IMR-90 (cell line): ENCODE measurements around the gene SLC12A8. TPM values are rescaled to one million over a fixed set of nuclear protein-coding genes. Genes with fewer than 3 reads are reported as not detected.
A peak's percentile ranks its signal among the peaks of the same experiment; 100 is the strongest.

ENCODE experiments used
- ATAC-seq: fragments of 200-7000 bp; cut with Tn5 transposase; 2 replicates; pipeline ENCODE4 v1.9.1; 2020; ENCODE audit warnings: low read depth, mild to moderate bottlenecking, moderate library complexity
- BruUV-seq: library from RNA; stranded (reverse); fragments of 400-500 nt; replicated peaks from 2 replicates; lab custom pipeline; 2021; lab: Mats Ljungman, UMichigan
- CTCF ChIA-PET: fragments of 300-600 bp; formaldehyde crosslinking; extraction: SDS; loops from one replicate; lab custom pipeline; 2021; ENCODE audit warnings: antibody characterized with exemption; lab: Yijun Ruan, JAX
- POLR2A ChIA-PET: fragments of 300-600 bp; sonication (Branson Sonifier 250); formaldehyde crosslinking; loops from one replicate; lab custom pipeline; 2022; ENCODE audit warnings: antibody characterized with exemption; ENCODE audit not compliant: unreplicated experiment; lab: Charles Lee
- DNase-seq: peaks from one replicate; pipeline ENCODE4 v3.0.0; 2013
- H2AFZ ChIP-seq: replicated peaks from 2 replicates; pipeline ENCODE3; 2013; ENCODE audit warnings: low read length, mild to moderate bottlenecking; ENCODE audit not compliant: poor library complexity
- H2AK5ac ChIP-seq: 2 replicates; pipeline ENCODE4 v1.6.1; 2013; ENCODE audit warnings: low read depth, low read length, inconsistent platforms
- H2AK9ac ChIP-seq: replicated peaks from 2 replicates; pipeline ENCODE3; 2013; ENCODE audit warnings: mild to moderate bottlenecking, low read depth, low read length, moderate library complexity; ENCODE audit not compliant: poor library complexity
- H2BK120ac ChIP-seq: 2 replicates; pipeline ENCODE4 v1.6.1; 2013; ENCODE audit warnings: low read depth, low read length, inconsistent platforms
- H2BK15ac ChIP-seq: 3 replicates; pipeline ENCODE4 v1.6.1; 2013; ENCODE audit warnings: low read depth, low read length, inconsistent platforms
- H2BK20ac ChIP-seq: 2 replicates; pipeline ENCODE4 v1.6.1; 2013; ENCODE audit warnings: low read depth, mild to moderate bottlenecking, inconsistent platforms, low read length, moderate library complexity
- H2BK5ac ChIP-seq: 2 replicates; pipeline ENCODE4 v1.6.1; 2013; ENCODE audit warnings: mild to moderate bottlenecking, low read depth, low read length, inconsistent platforms; ENCODE audit not compliant: poor library complexity, severe bottlenecking
- H3K14ac ChIP-seq: replicated peaks from 2 replicates; pipeline ENCODE4 v1.6.1; 2013; ENCODE audit warnings: low read depth, low read length, inconsistent platforms
- H3K18ac ChIP-seq: 2 replicates; pipeline ENCODE4 v1.6.1; 2013; ENCODE audit warnings: low read depth, low read length, control low read depth
- H3K23ac ChIP-seq: 2 replicates; pipeline ENCODE4 v1.6.1; 2013; ENCODE audit warnings: low read depth, low read length, inconsistent platforms
- H3K27ac ChIP-seq: 2 replicates; pipeline ENCODE4 v1.5.1; 2013; ENCODE audit warnings: mild to moderate bottlenecking, control low read depth, low read length; ENCODE audit not compliant: insufficient read depth
- H3K27me3 ChIP-seq: 2 replicates; pipeline ENCODE4 v1.6.1; 2013; ENCODE audit warnings: low read length; ENCODE audit not compliant: control insufficient read depth, insufficient read depth
- H3K36me3 ChIP-seq: 2 replicates; pipeline ENCODE4 v1.6.1; 2013; ENCODE audit warnings: low read length, mixed read lengths; ENCODE audit not compliant: control insufficient read depth, insufficient read depth
- H3K4ac ChIP-seq: 2 replicates; pipeline ENCODE4 v1.6.1; 2013; ENCODE audit warnings: low read depth, low read length, inconsistent platforms
- H3K4me1 ChIP-seq: 2 replicates; pipeline ENCODE4 v1.6.1; 2013; ENCODE audit warnings: low read length, mixed read lengths; ENCODE audit not compliant: control insufficient read depth, insufficient read depth
- H3K4me2 ChIP-seq: 2 replicates; pipeline ENCODE4 v1.6.1; 2013; ENCODE audit warnings: low read depth, mild to moderate bottlenecking, control low read depth, low read length, moderate library complexity
- H3K4me3 ChIP-seq: 2 replicates; pipeline ENCODE4 v1.5.1; 2013; ENCODE audit warnings: low read depth, mild to moderate bottlenecking, control low read depth, low read length, moderate library complexity; ENCODE audit not compliant: insufficient read depth
- H3K56ac ChIP-seq: 2 replicates; pipeline ENCODE4 v1.6.1; 2013; ENCODE audit warnings: low read length, inconsistent platforms; ENCODE audit not compliant: insufficient read depth; ENCODE audit errors: extremely low read depth
- H3K79me1 ChIP-seq, 2 experiments: 2 replicates each; pipeline ENCODE4 v1.6.1; 2013; ENCODE audit warnings: low read length in 2 of 2, inconsistent platforms in 1 of 2, low read depth in 1 of 2
- H3K9ac ChIP-seq: 2 replicates; pipeline ENCODE4 v1.6.1; 2013; ENCODE audit warnings: low read depth, low read length, control low read depth
- H3K9me1 ChIP-seq: 2 replicates; pipeline ENCODE4 v1.6.1; 2013; ENCODE audit warnings: low read length, inconsistent platforms; ENCODE audit not compliant: insufficient read depth
- H3K9me3 ChIP-seq: 2 replicates; pipeline ENCODE4 v1.6.1; 2013; ENCODE audit warnings: low read length; ENCODE audit not compliant: control insufficient read depth, insufficient read depth
- H4K20me1 ChIP-seq: 2 replicates; pipeline ENCODE4 v1.6.1; 2013; ENCODE audit warnings: low read length, inconsistent platforms; ENCODE audit not compliant: insufficient read depth
- H4K5ac ChIP-seq: 2 replicates; pipeline ENCODE4 v1.6.1; 2013; ENCODE audit warnings: mild to moderate bottlenecking, low read depth, low read length, control low read depth
- H4K8ac ChIP-seq, 2 experiments: 2 replicates each; pipeline ENCODE4 v1.6.1; 2013; ENCODE audit warnings: low read depth in 2 of 2, low read length in 2 of 2, control low read depth in 1 of 2, inconsistent platforms in 1 of 2
- H4K91ac ChIP-seq: 2 replicates; pipeline ENCODE4 v1.6.1; 2013; ENCODE audit warnings: low read depth, low read length, inconsistent platforms; ENCODE audit not compliant: insufficient read depth
- BHLHE40 ChIP-seq: fragments of 150-350 bp; IDR thresholded peaks from 2 replicates; pipeline ENCODE4 v1.6.1; 2016; ENCODE audit warnings: mild to moderate bottlenecking, low read depth, low read length
- CTCF ChIP-seq: conservative IDR thresholded peaks from 2 replicates; pipeline ENCODE4 v1.5.1; 2012; ENCODE audit warnings: mild to moderate bottlenecking, low read depth, low read length, improper control_type of control experiment
- ELK1 ChIP-seq: fragments of 150-350 bp; IDR thresholded peaks from 2 replicates; pipeline ENCODE4 v1.6.1; 2016; ENCODE audit warnings: low read depth, mild to moderate bottlenecking, low read length, moderate library complexity, borderline replicate concordance
- POLR2A ChIP-seq: IDR thresholded peaks from 2 replicates; pipeline ENCODE4 v1.6.1; 2012; ENCODE audit warnings: mild to moderate bottlenecking, low read depth, low read length
- RAD21 ChIP-seq: IDR thresholded peaks from 2 replicates; pipeline ENCODE4 v1.6.1; 2012; ENCODE audit warnings: low read length, improper control_type of control experiment
- dilution Hi-C: fragments of 300-500 bp; cut with HindIII; formaldehyde crosslinking; loops from one replicate; pipeline ENCODE4 v1.14.3; 2018; ENCODE audit warnings: low sequenced_read_pairs; ENCODE audit not compliant: unreplicated experiment
- in situ Hi-C: fragments of 300-500 bp; cut with MboI; formaldehyde crosslinking; loops from 3 replicates; pipeline ENCODE4 v1.14.3; 2019; ENCODE audit warnings: low sequenced_read_pairs, inconsistent platforms, mixed read lengths
- intact Hi-C: fragments of 100-400 bp; cut with micrococcal nuclease; formaldehyde crosslinking; loops from 2 replicates; pipeline ENCODE4 v1.10.0; 2022
- polyA plus RNA-seq, 3 experiments: library from polyadenylated mRNA; depleted of rRNA; stranded (reverse); fragments of >200 nt; gene quantifications; 2 replicates each; pipeline ENCODE4 v1.2.3, GENCODE V29; 2012; ENCODE audit warnings: low replicate concordance in 1 of 3
- total RNA-seq: library from RNA; depleted of rRNA; stranded (reverse); fragments of >200 nt; gene quantifications from 2 replicates; pipeline ENCODE4 v1.2.3, GENCODE V29; 2012

The SLC12A8 gene
- total and polyA plus RNA-seq, 2 of the 4 experiments (the other 2 are of a cell fraction), result 2.2 to 4.3 TPM

- dilution Hi-C loops, result no loop called here
These were observed 33.0 kb upstream of the SLC12A8 start for GRCh38 chr3:125245521-125245920.

More at GRCh38 chr3:125245521-125245920, 33.0 kb upstream of the SLC12A8 start:
- CTCF ChIA-PET, result interaction anchor here (1.6 kb wide), 1 partner anchor 9 kb away, joined by 4 read pairs; no protein-coding TSS in a partner anchor
- no TSS peak for BruUV-seq
- no peaks in the 10 kb centered on the region for H3K9me3 ChIP-seq
- H4K20me1 ChIP-seq, result peaks cover 3% of the 10 kb centered on the region; the same call in 1 of the 2 replicates
- no peaks in the 10 kb centered on the region; the same call in 1 of the 2 replicates for H3K9me1 ChIP-seq
- no peak overlapping the region for H3K4me2 ChIP-seq
- no peak overlapping the region for H4K8ac ChIP-seq
- TF ChIP-seq POLR2A (no peak), BHLHE40 (no peak), CTCF (no peak), ELK1 (no peak), RAD21 (no peak)
- DNase-seq (peak; percentile 83), ATAC-seq (peak; percentile 57; the same call in 1 of the 2 replicates)
- H2AFZ ChIP-seq, result no peak overlapping the region
- H3K36me3 ChIP-seq, result 0 out of 2 replicates have a peak, but pooled peaks cover 1% of the 10 kb centered on the region
- H3K18ac ChIP-seq, result no peak overlapping the region
- H3K27me3 ChIP-seq, result no peaks in the 10 kb centered on the region
- in situ Hi-C loops, result no loop called here
- H2AK9ac ChIP-seq, result no peak overlapping the region
- no peak overlapping the region for H2BK5ac ChIP-seq
- H4K91ac ChIP-seq, result no peak overlapping the region
- H2AK5ac ChIP-seq, result no peak overlapping the region
- no peak overlapping the region for H3K27ac ChIP-seq
- peaks cover 4 to 17% of the 10 kb centered on the region in 2 experiments for H3K79me1 ChIP-seq
- no peak overlapping the region for H4K5ac ChIP-seq
- no peak overlapping the region for H2BK20ac ChIP-seq
- H3K4ac ChIP-seq, result no peak overlapping the region
- H3K4me1 ChIP-seq, result no peaks in the 10 kb centered on the region
- H2BK15ac ChIP-seq, result no peak overlapping the region
- no peak overlapping the region for H3K4me3 ChIP-seq
- H3K14ac ChIP-seq, result no peak overlapping the region
- no peak overlapping the region for H3K23ac ChIP-seq
- intact Hi-C loops, result loop anchor here (5.0 kb wide), 1 partner anchor 37 kb away; no protein-coding TSS in a partner anchor
- H3K56ac ChIP-seq, result no peak overlapping the region
- H2BK120ac ChIP-seq, result no peak overlapping the region
- H3K9ac ChIP-seq, result no peak overlapping the region
- POLR2A ChIA-PET, result no interaction called here
